Endothelial cell of umbilical vein (primary cell): ENCODE data around the gene MOB1A.

Source experiments
- EZH2 ChIP-seq: IDR thresholded peaks from 2 replicates; pipeline ENCODE4 v1.6.1; 2012; ENCODE audit warnings: borderline replicate concordance, low read depth, mild to moderate bottlenecking, moderate library complexity, low read length, inconsistent platforms; ENCODE audit not compliant: severe bottlenecking
- GATA2 ChIP-seq: IDR thresholded peaks from 2 replicates; pipeline ENCODE4 v1.7.0; 2011; ENCODE audit warnings: low read depth, mild to moderate bottlenecking, moderate library complexity, mixed read lengths, low read length; ENCODE audit not compliant: insufficient read length, insufficient read depth
- JUN ChIP-seq: IDR thresholded peaks from 2 replicates; pipeline ENCODE4 v1.6.1; 2011; ENCODE audit warnings: borderline replicate concordance, low read depth; ENCODE audit not compliant: insufficient read length, insufficient read depth
- MYC ChIP-seq: IDR thresholded peaks from one replicate; pipeline ENCODE4 v1.6.1; 2011; ENCODE audit warnings: mild to moderate bottlenecking, low read depth, low read length
- POLR2AphosphoS5 ChIP-seq: IDR thresholded peaks from 2 replicates; pipeline ENCODE4 v1.6.1; 2012; ENCODE audit warnings: low read depth, mild to moderate bottlenecking, control low read depth, low read length, moderate library complexity; ENCODE audit not compliant: insufficient read depth
- TF ChIP-seq, protein P1 (sequence below), 2 donors: IDR thresholded peaks; 1 replicate in 1 of 2; 2 replicates in 1 of 2; pipeline ENCODE4 v1.5.1; 2011; ENCODE audit warnings: low read length in 2 of 2, mild to moderate bottlenecking in 2 of 2, moderate library complexity in 2 of 2, control low read depth in 1 of 2, inconsistent platforms in 1 of 2, low read depth in 1 of 2; ENCODE audit not compliant: insufficient read depth in 1 of 2; ENCODE audit errors: extremely low read depth in 1 of 2

DNA sequence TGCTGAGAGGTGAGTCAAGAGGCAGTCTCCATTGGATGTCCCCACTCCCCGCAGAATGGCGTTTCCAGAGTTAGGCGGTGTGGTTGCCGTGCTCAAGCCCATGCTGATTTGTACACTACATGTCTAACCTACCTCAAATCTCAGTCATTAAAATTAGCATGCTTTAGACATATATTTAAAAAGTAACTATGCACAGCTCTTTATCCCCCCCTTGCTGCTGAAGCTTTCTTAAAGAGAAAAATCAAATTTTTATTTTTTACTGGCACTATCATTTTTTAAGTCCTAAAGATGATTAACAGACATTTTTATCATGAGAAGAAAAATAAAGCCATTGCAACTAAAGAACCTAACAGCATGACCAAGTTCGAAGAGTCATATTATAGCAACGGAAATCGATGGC, 73.8 kb downstream of the MOB1A start:
- TF ChIP-seq GATA2 = no peak
- TF ChIP-seq, protein P1, sequence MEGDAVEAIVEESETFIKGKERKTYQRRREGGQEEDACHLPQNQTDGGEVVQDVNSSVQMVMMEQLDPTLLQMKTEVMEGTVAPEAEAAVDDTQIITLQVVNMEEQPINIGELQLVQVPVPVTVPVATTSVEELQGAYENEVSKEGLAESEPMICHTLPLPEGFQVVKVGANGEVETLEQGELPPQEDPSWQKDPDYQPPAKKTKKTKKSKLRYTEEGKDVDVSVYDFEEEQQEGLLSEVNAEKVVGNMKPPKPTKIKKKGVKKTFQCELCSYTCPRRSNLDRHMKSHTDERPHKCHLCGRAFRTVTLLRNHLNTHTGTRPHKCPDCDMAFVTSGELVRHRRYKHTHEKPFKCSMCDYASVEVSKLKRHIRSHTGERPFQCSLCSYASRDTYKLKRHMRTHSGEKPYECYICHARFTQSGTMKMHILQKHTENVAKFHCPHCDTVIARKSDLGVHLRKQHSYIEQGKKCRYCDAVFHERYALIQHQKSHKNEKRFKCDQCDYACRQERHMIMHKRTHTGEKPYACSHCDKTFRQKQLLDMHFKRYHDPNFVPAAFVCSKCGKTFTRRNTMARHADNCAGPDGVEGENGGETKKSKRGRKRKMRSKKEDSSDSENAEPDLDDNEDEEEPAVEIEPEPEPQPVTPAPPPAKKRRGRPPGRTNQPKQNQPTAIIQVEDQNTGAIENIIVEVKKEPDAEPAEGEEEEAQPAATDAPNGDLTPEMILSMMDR (IDR thresholded peaks at IDR 0.05; ENCODE audit: extremely low read depth in 1 of 2, insufficient read depth in 1 of 2, low read depth in 1 of 2, low read length in 2 of 2) = no peak
- TF ChIP-seq MYC = no peak
- TF ChIP-seq POLR2AphosphoS5 = no peak
- no peak for TF ChIP-seq JUN
- no peak for TF ChIP-seq EZH2
